Measurements from ENCODE around the gene ANKEF1. TPM values are rescaled to one million over a fixed set of nuclear protein-coding genes. Genes with fewer than 3 reads are reported as not detected.
"Not testable (repeated sequence)": the region's sequence is repeated elsewhere in the genome, so short reads cannot be mapped to it uniquely, and the experiment has no call there.

The ANKEF1 gene
- polyA plus RNA-seq (2013, experiment 1 of 2; ENCODE audit: insufficient read length): 1.4 TPM
- 1.3 TPM for polyA plus RNA-seq (2013, experiment 2 of 2; ENCODE audit: insufficient read length)

DNA sequence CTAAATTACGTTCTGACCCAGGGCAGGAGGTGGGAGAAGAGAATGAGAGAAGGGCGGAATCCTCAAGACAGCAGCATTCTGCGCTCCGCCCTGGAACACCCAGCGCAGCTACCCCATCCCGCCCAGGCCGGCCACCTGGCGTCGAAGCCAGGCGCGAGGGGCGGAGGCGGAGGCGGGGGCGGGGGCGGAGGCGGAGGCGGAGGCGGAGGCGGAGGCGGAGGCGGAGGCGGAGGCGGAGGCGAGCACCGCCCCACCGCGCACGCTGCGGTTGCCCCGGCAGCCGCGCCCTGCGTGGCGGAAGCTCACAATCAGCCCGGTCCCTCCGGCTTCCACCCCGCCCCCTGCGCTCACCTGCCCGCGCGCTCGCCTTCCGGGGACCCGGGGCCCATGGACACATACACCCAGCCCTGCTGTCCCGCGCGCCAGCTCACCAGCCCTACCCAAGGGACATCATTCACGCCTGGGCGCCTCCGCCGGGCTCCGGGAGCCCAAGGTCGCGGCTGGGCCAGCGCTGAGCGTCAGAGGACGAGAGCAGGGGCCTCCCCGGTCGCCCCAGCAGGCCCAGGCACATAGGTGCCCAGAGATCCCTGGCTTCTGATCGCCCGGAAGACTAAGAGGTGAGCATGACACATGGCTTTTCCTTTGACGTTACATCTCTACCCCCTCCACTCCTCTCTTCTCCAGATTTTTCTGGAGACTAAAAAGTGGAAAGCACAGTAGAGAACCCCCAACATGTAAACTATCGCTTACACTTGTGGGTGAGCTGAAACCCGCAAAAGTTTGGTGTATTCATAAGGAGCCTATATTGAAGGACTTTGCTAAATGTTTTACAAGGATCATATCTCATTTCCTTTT lies at the start of gene ANKEF1:
ANKEF1 (plus strand) TSS at position 271 of the 855 bp plus-strand sequence. CDS start 3,315 bp downstream, outside the sequence.
- peak; percentile 55 for DNase-seq

DNA sequence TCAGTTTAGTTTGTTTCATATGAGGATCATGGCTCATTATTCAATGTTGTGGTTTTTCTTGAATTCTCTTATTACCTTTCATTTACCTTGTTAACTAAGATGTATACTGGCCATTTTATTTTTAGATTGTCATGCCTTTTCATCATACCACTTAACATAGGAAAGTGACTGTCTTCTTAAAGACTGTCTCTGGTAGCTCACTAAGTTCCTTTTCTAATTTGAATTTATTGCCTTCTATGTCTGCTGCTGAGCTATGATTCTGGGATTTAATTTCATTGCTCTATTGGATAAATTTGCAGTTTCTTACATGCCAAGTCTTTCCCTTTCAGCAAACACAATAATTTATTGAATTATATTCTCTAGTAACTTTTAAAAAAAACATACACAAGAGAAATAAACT lies 49.5 kb upstream of the ANKEF1 start:
- no peak for DNase-seq

DNA sequence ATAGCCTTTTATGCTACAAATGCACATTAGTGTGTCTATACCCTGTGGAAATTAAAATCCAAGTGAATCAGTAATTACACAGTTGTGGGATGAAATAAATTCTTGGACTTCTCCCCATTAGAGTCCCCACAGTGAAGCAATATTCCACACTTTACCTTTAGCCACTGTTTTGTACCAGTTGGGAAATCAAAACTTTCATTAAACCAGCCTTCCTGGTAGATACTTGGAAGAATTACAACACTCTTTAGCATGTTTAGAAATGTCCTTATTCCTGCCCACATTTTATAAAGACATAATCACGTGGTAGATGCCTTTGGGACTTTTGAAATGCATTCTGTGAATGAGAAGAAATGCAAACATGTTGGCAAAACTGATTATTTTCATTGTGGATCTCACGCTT lies 49.0 kb upstream of the ANKEF1 start:
- no peak for DNase-seq

DNA sequence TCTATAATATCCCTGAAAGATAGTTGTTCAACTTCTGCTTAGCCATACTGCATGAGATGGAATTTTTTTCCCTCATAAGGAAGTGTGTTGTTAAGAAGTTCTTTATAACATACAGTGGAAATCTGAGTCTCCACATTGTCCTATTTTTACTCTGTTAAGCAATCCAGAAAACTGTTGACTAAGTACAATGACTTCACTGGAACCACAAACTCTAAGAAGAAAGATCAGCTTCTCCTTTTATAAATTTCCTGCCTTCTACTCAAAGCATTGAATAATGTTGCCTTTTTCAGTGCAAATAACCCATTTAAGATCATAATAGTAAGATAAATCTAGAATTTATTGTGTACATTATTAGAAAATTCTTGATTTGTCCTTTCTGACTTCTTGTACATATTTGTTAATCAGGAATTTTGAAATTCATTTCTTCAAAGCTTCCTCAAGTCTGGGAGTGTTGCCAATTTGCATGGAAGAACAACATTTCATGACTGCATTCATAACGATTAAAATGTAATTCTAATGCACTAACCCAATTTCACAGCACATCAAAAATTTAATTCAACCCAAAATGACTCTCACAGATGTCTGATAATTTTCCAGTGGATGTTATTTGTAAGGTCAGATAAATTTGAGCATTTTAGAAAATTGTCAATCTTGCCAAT lies 45.6 kb upstream of the ANKEF1 start:
- DNase-seq: peak; percentile 79

- DNase-seq: no peak
These were observed 41.6 kb upstream of the ANKEF1 start for GRCh38 chr20:9993137-9993536.

- no peak for DNase-seq
These were observed 40.1 kb upstream of the ANKEF1 start for GRCh38 chr20:9994676-9995075.

- DNase-seq: no peak
These were observed 39.1 kb upstream of the ANKEF1 start for GRCh38 chr20:9995510-9996272.

- DNase-seq: no peak
These were observed 37.8 kb upstream of the ANKEF1 start for GRCh38 chr20:9996944-9997343.

- peak; percentile 15 for DNase-seq
These were observed 35.1 kb upstream of the ANKEF1 start for GRCh38 chr20:9999645-10000044.

GRCh38 chr20:10002866-10003265 lies 31.9 kb upstream of the ANKEF1 start:
- DNase-seq: no peak

DNA sequence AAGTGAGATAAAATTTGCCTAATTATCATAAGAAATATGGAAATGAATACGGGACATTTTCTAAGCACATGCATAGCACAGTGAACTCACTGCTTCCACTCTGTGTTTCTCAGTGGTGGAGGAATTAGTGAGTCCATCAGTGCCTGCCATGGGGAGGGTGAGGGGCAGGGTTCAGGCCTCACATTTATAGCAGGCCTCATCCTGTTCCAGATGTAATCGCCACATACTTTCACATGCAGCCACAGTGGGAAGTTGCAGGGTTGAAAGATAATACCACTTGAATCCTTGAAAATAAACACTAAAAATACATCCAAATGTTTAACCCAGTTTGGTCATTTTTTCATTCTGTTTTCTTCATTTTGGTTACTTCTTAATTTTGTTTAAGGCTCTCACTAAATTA lies 29.9 kb upstream of the ANKEF1 start:
- DNase-seq: no peak

DNA sequence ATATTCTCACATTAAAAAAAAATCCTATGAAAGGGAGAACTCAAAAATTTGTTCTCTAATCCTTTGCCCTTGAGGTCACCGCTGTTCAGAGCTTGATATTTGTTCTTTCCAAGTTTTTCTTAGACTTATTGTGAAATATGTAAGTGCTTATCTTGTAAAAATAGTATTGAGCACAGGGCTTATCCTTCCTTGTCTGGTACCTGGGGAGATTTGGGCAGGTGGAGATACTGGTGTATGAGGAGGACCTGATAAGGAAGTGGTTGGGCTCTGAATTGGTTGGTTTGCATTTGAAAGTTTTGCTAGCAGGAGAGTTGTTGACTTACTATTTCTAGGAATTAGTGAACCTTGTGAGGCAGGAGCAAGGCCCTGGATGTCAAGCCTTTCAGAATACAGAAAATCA lies 28.9 kb upstream of the ANKEF1 start:
- no peak for DNase-seq

DNA sequence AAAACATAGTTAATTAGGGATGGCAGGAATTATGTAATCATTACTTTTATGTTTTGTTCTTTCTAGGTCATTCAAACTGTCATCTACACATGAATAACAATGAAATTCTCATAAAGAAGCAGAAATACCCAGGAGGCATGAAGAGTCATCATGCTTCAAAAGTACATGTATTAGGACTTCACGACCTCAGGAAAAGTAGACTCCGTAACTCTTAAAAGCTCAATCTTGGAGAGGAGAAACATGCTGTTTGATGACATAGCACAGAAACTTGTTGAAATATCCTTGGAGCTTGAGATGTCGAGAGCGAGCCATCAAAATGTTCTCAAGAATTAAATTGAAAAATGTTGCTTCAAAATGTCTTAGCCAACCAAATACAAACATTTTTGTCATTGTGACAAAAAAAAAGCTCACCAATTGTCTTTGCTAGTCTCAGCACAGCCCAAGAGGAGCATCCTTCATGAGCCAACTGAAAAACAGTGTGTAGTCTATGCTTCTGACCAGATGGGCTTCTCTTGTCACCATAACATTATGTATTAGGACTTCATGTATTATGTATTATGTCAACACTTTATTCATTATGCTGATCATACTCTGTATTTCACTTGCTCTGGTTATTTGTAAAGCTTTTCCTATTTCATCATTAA lies 28.2 kb upstream of the ANKEF1 start:
- DNase-seq: no peak

DNA sequence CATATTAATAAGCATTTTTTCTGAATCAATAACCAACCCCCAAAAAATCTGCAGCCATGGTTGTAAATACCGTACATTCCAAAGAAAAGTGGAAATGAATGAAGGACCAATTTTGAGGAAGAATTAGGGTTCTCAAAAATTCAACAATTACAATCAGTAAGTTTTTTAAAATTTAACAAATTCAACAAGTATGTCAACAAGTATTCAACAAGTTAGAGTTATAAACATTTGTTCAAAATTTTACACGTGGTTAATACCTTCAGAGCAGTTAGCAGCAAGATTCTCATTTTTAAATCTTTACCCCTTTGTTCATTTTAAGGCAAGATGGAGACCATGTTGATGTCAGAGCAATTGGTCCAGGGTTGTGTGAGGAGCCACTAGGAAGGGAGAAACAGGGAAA lies 27.6 kb upstream of the ANKEF1 start:
- DNase-seq: no peak

- no peak for DNase-seq
These were observed 27.0 kb upstream of the ANKEF1 start for GRCh38 chr20:10007747-10008146.

- DNase-seq: no peak
These were observed 22.3 kb upstream of the ANKEF1 start for GRCh38 chr20:10012464-10012863.

- no peak for DNase-seq
These were observed 20.4 kb upstream of the ANKEF1 start for GRCh38 chr20:10014431-10014830.

- DNase-seq: no peak
These were observed 13.8 kb upstream of the ANKEF1 start for GRCh38 chr20:10020937-10021336.

DNA sequence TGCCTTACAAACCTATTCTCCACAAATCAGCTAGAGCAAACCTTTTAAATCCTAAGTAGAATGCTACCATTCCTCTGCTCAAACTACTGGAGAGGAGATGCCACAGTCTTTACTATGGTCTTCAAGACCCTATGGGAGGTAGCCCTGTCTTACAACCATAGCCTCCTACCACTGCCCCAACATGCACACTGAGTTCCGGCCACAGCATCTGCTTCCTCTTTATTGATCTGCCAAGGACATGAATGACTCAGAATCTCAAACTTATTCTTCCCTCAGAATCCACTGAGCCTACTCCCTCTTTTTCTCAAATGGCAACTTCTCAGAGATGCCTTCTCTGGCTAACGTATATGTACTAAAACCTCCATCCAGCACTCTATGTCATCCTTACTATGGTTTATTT lies 12.2 kb upstream of the ANKEF1 start:
- no peak for DNase-seq

DNA sequence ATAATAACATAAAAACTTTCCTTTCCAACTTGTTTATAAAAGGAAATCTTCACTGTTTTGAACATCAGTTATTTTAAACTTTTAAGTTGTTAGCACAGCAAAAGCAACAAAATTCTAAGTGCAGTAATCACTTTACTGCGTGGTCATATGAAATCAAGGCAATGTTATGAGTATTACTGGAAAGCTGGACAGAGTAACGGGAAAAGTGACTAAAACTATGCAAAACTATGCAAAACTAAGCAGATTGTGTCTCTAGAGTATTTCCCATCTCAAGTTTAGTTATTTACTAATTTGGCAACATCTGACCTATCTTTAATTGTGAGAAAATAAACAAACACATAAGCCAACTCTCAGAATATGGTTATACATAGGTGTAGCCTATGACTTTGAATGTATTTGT lies 10.9 kb upstream of the ANKEF1 start:
- no peak for DNase-seq

DNA sequence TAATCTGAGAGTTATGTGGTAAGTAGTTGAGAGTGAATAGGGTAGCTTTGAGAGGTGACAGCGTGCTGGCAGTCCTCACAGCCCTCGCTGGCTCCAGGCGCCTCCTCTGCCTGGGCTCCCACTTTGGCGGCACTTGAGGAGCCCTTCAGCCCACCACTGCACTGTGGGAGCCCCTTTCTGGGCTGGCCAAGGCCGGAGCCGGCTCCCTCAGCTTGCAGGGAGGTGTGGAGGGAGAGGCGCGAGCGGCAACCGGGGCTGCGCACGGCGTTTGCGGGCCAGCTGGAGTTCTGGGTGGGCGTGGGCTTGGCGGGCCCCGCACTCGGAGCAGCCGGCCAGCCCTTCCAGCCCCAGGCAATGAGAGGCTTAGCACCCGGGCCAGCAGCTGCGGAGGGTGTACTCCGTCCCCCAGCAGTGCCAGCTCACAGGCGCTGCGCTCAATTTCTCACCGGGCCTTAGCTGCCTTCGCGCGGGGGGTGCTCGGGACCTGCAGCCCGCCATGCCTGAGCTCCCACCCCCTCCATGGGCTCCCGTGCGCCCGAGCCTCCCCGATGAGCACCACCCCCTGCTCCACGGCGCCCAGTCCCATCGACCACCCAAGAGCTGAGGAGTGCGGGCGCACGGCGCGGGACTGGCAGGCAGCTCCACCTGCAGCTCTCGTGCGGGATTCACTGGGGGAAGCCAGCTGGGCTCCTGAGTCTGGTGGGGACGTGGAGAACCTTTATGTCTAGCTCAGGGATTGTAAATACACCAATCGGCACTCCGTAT lies 3.2 kb upstream of the ANKEF1 start:
- DNase-seq: not testable (repeated sequence)

- DNase-seq: not testable (repeated sequence)
These were observed 2.5 kb upstream of the ANKEF1 start for GRCh38 chr20:10032269-10032668.
